WTC11 (cell line): ENCODE measurements around the gene NPEPL1. TPM values are rescaled to one million over a fixed set of nuclear protein-coding genes. Genes with fewer than 3 reads are reported as not detected.

ENCODE experiments used
- ATAC-seq: fragments of 200-7000 bp; cut with Tn5 transposase; 2 replicates; pipeline ENCODE4 v1.10.0; 2021; ENCODE audit warnings: mild to moderate bottlenecking, moderate library complexity
- CTCF ChIA-PET: fragments of 300-600 bp; sonication (Branson Sonifier 250); formaldehyde crosslinking; loops from one replicate; lab custom pipeline; 2021; ENCODE audit warnings: antibody characterized with exemption; lab: Charles Lee
- POLR2A ChIA-PET: fragments of 350-600 bp; sonication (Branson Sonifier 250); formaldehyde crosslinking; loops from one replicate; lab custom pipeline; 2021; ENCODE audit warnings: antibody characterized with exemption; lab: Charles Lee
- DNase-seq: peaks from one replicate; pipeline ENCODE4 v3.0.0; 2021; ENCODE audit warnings: low spot score
- H3K27ac Mint-ChIP-seq: 2 replicates; pipeline ENCODE4 v1.8.0; 2021; ENCODE audit warnings: mixed read lengths
- H3K27me3 Mint-ChIP-seq: 2 replicates; pipeline ENCODE4 v1.8.0; 2021; ENCODE audit warnings: low read depth, mild to moderate bottlenecking, moderate library complexity, mixed read lengths
- H3K36me3 Mint-ChIP-seq: 2 replicates; pipeline ENCODE4 v1.8.0; 2021; ENCODE audit warnings: mixed read lengths
- H3K4me1 Mint-ChIP-seq: 2 replicates; pipeline ENCODE4 v1.8.0; 2022; ENCODE audit warnings: mixed read lengths
- H3K4me3 Mint-ChIP-seq: 2 replicates; pipeline ENCODE4 v1.8.0; 2021; ENCODE audit warnings: mild to moderate bottlenecking, moderate library complexity, mixed read lengths
- H3K9me3 Mint-ChIP-seq: 2 replicates; pipeline ENCODE4 v1.8.0; 2021; ENCODE audit warnings: mixed read lengths
- ATF6 ChIP-seq: sonication (generic); formaldehyde crosslinking; IDR thresholded peaks from 2 replicates; pipeline ENCODE4 v1.8.1; 2023; ENCODE audit warnings: mild to moderate bottlenecking, missing genetic modification reagents
- CTCF ChIP-seq: fragments of 200-600 bp; IDR thresholded peaks from 2 replicates; pipeline ENCODE4 v1.8.0; 2022; ENCODE audit warnings: antibody characterized with exemption
- ETV6 ChIP-seq: sonication (generic); formaldehyde crosslinking; IDR thresholded peaks from 2 replicates; pipeline ENCODE4 v1.8.1; 2022; ENCODE audit warnings: mild to moderate bottlenecking, missing genetic modification reagents
- FOXP1 ChIP-seq: sonication (generic); formaldehyde crosslinking; IDR thresholded peaks from 2 replicates; pipeline ENCODE4 v1.8.0; 2022; ENCODE audit warnings: missing genetic modification reagents, mild to moderate bottlenecking, moderate library complexity, borderline replicate concordance
- FOXP4 ChIP-seq: sonication (generic); formaldehyde crosslinking; IDR thresholded peaks from 2 replicates; pipeline ENCODE4 v1.8.0; 2022; ENCODE audit warnings: mild to moderate bottlenecking, missing genetic modification reagents
- JUN ChIP-seq: sonication (generic); formaldehyde crosslinking; IDR thresholded peaks from 2 replicates; pipeline ENCODE4 v1.8.0; 2023; ENCODE audit warnings: mild to moderate bottlenecking, missing genetic modification reagents
- KAT7 ChIP-seq: sonication (generic); formaldehyde crosslinking; IDR thresholded peaks from 2 replicates; pipeline ENCODE4 v1.8.1; 2023; ENCODE audit warnings: missing genetic modification reagents, mild to moderate bottlenecking, borderline replicate concordance
- MLX ChIP-seq: sonication (generic); formaldehyde crosslinking; IDR thresholded peaks from 2 replicates; pipeline ENCODE4 v1.8.1; 2023; ENCODE audit warnings: mild to moderate bottlenecking, missing genetic modification reagents, moderate library complexity
- MYBL2 ChIP-seq: sonication (generic); formaldehyde crosslinking; IDR thresholded peaks from 2 replicates; pipeline ENCODE4 v1.8.1; 2023; ENCODE audit warnings: mild to moderate bottlenecking, moderate library complexity, missing genetic modification reagents
- NR1H2 ChIP-seq: sonication (generic); formaldehyde crosslinking; IDR thresholded peaks from 2 replicates; pipeline ENCODE4 v1.9.0; 2021; ENCODE audit warnings: mild to moderate bottlenecking, moderate library complexity, missing genetic modification reagents
- SOX15 ChIP-seq: fragments of 250-450 bp; sonication (Bioruptor Pico); IDR thresholded peaks from 2 replicates; pipeline ENCODE4 v1.9.0; 2021; ENCODE audit warnings: mild to moderate bottlenecking
- TP53 ChIP-seq: sonication (generic); formaldehyde crosslinking; IDR thresholded peaks from 2 replicates; pipeline ENCODE4 v1.8.1; 2023; ENCODE audit warnings: mild to moderate bottlenecking, missing genetic modification reagents
- ZBTB21 ChIP-seq: sonication (generic); formaldehyde crosslinking; IDR thresholded peaks from 2 replicates; pipeline ENCODE4 v1.8.1; 2023; ENCODE audit warnings: mild to moderate bottlenecking, missing genetic modification reagents, borderline replicate concordance
- ZNF532 ChIP-seq: fragments of 250-450 bp; sonication (Bioruptor Pico); IDR thresholded peaks from 2 replicates; pipeline ENCODE4 v1.9.0; 2021; ENCODE audit warnings: mild to moderate bottlenecking, borderline replicate concordance
- ZNF671 ChIP-seq: fragments of 250-450 bp; sonication (Bioruptor Pico); IDR thresholded peaks from 2 replicates; pipeline ENCODE4 v1.8.0; 2021; ENCODE audit warnings: mild to moderate bottlenecking
- total RNA-seq: library from RNA; stranded (reverse); gene quantifications from 3 replicates; pipeline ENCODE4 v1.2.3, GENCODE V29; 2021

NPEPL1 gene
- total RNA-seq, 1 experiment from 2014 or later = 39.9 TPM

GRCh38 chr20:58719258-58719657 is 26.7 kb downstream of the NPEPL1 start (continued):
- no peak for TF ChIP-seq FOXP4
- TF ChIP-seq ZNF532 (CRISPR knock-in tag) = no peak
- no peak for TF ChIP-seq ATF6
- no peak for TF ChIP-seq JUN (CRISPR knock-in tag)
- no peak for TF ChIP-seq MLX
- no peak for TF ChIP-seq ZBTB21
- TF ChIP-seq MYBL2 (CRISPR knock-in tag) = no peak

- DNase-seq (no peak), ATAC-seq (no peak)
- POLR2A ChIA-PET = no interaction called here
- Mint-ChIP-seq H3K27me3 (peaks cover 11% of the 10 kb centered on the region; the same call in 1 of the 2 replicates), H3K4me3 (no peak overlapping the region), H3K4me1 (peaks cover 15% of the 10 kb centered on the region; the same call in 1 of the 2 replicates), H3K36me3 (peaks cover 9% of the 10 kb centered on the region), H3K9me3 (peaks cover 10% of the 10 kb centered on the region), H3K27ac (no peak overlapping the region)
- CTCF ChIA-PET = interaction anchor here (0.8 to 1.1 kb wide), 2 partner anchors 69 to 238 kb away, joined by 3 to 4 read pairs; partner anchors contain the start of gene STX16
- no peak for TF ChIP-seq TP53 (CRISPR knock-in tag)
- no peak for TF ChIP-seq MYBL2 (CRISPR knock-in tag)
- TF ChIP-seq ZNF671 (CRISPR knock-in tag) = no peak
- TF ChIP-seq NR1H2 (CRISPR knock-in tag) = no peak
- TF ChIP-seq SOX15 (CRISPR knock-in tag) = no peak
- no peak for TF ChIP-seq ETV6
- no peak for TF ChIP-seq KAT7
These were observed 27.4 kb downstream of the NPEPL1 start for GRCh38 chr20:58719971-58720371.

GRCh38 chr20:58720890-58721289 is 28.3 kb downstream of the NPEPL1 start:
- Mint-ChIP-seq H3K27me3 (peaks cover 11% of the 10 kb centered on the region; the same call in 1 of the 2 replicates), H3K36me3 (peaks cover 10% of the 10 kb centered on the region), H3K27ac (no peak overlapping the region), H3K4me1 (peaks cover 15% of the 10 kb centered on the region; the same call in 1 of the 2 replicates), H3K4me3 (no peak overlapping the region), H3K9me3 (peaks cover 11% of the 10 kb centered on the region)
- DNase-seq = no peak
- ChIA-PET POLR2A (no interaction called here), CTCF (no interaction called here)
- TF ChIP-seq ZBTB21 = no peak
- no peak for TF ChIP-seq FOXP1
- no peak for TF ChIP-seq CTCF
- no peak for ATAC-seq
